K562 (cell line): ENCODE results near the gene CDCA4. TPM values are rescaled to one million over a fixed set of nuclear protein-coding genes. Genes with fewer than 3 reads are reported as not detected.
A peak's percentile ranks its signal among the peaks of the same experiment; 100 is the strongest.

Source experiments
- ATAC-seq: fragments of 200-7000 bp; cut with Tn5 transposase; 3 replicates; pipeline ENCODE4 v1.9.1; 2020; ENCODE audit warnings: moderate library complexity
- BruUV-seq: library from RNA; stranded (reverse); fragments of 400-500 nt; replicated peaks from 2 replicates; lab custom pipeline; 2021; lab: Mats Ljungman, UMichigan
- CTCF ChIA-PET: fragments of 300-600 bp; formaldehyde crosslinking; extraction: SDS; loops from one replicate; lab custom pipeline; 2021; ENCODE audit warnings: low intra/inter-chr PET ratio; lab: Yijun Ruan, JAX
- POLR2A ChIA-PET: fragments of 300-600, 350-650 bp; sonication (Branson Sonifier 250); formaldehyde crosslinking; extraction: SDS; loops from one replicate; lab custom pipeline; 2021; ENCODE audit warnings: antibody characterized with exemption, inconsistent platforms; lab: Yijun Ruan, JAX
- DNase-seq, 4 experiments: peaks; one replicate each; pipeline versions ENCODE4 v3.0.0 to v3.0.0-alpha.2; 2011 to 2018; ENCODE audit warnings: low spot score in 3 of 4, mixed read lengths in 3 of 4; ENCODE audit errors: extremely low read depth in 1 of 4
- FAIRE-seq: peaks from 2 replicates; lab custom pipeline; 2011; peaks lifted over from hg19 to GRCh38; lab: Jason Lieb, UNC
- H2AFZ ChIP-seq: 2 replicates; pipeline ENCODE4 v1.6.0; 2011; ENCODE audit warnings: low read depth, low read length, control low read depth, inconsistent platforms
- H3K27ac ChIP-seq: fragments of 200-600 bp; 3 replicates; pipeline ENCODE4 v1.8.0; 2011; ENCODE audit warnings: low read depth, mild to moderate bottlenecking, control low read depth, inconsistent platforms, low read length, moderate library complexity, mixed read lengths; ENCODE audit errors: extremely low read depth
- H3K27me3 ChIP-seq, 2 experiments: fragments of 300-600 bp in 1 of 2; 2 replicates in 1 of 2; 3 replicates in 1 of 2; pipeline versions ENCODE4 v1.6.0 to v1.8.0; 2011; ENCODE audit warnings: inconsistent platforms in 2 of 2, low read length in 2 of 2, mild to moderate bottlenecking in 1 of 2, mixed read lengths in 1 of 2, moderate library complexity in 1 of 2; ENCODE audit not compliant: control insufficient read depth in 2 of 2, insufficient read depth in 2 of 2
- H3K36me3 ChIP-seq: fragments of 300-600 bp; 3 replicates; pipeline ENCODE4 v1.8.0; 2011; ENCODE audit warnings: mild to moderate bottlenecking, low read length, inconsistent platforms; ENCODE audit not compliant: control insufficient read depth, insufficient read depth
- H3K4me1 ChIP-seq, 2 experiments: fragments of 200-600 bp in 1 of 2; replicated peaks in 1 of 2; 2 replicates in 1 of 2; 3 replicates in 1 of 2; pipeline versions ENCODE4 v1.5.1 to v1.8.0; 2011; ENCODE audit warnings: inconsistent platforms in 2 of 2, low read length in 2 of 2, mild to moderate bottlenecking in 1 of 2, mixed read lengths in 1 of 2, moderate library complexity in 1 of 2; ENCODE audit not compliant: control insufficient read depth in 2 of 2, insufficient read depth in 2 of 2
- H3K4me2 ChIP-seq: 2 replicates; pipeline ENCODE4 v1.6.1; 2011; ENCODE audit warnings: low read length, control low read depth, inconsistent platforms, mixed read lengths; ENCODE audit not compliant: insufficient read depth
- H3K4me3 ChIP-seq: fragments of 200-600 bp; sonication (generic), shearing (Covaris generic); 2 replicates; pipeline ENCODE4 v1.5.1; 2016; ENCODE audit warnings: control low read depth, inconsistent platforms
- H3K79me2 ChIP-seq: fragments of 200-600 bp; 3 replicates; pipeline ENCODE4 v1.8.0; 2011; ENCODE audit warnings: low read length, inconsistent platforms; ENCODE audit not compliant: control insufficient read depth, insufficient read depth
- H3K9ac ChIP-seq, 2 experiments: 2 replicates each; pipeline versions ENCODE4 v1.6.0 to v1.6.1; 2011; ENCODE audit warnings: low read depth in 2 of 2, low read length in 2 of 2, control low read depth in 1 of 2, inconsistent platforms in 1 of 2, mild to moderate bottlenecking in 1 of 2, mixed read lengths in 1 of 2; ENCODE audit not compliant: insufficient read depth in 1 of 2
- H3K9me1 ChIP-seq: one replicate; pipeline ENCODE4 v1.6.0; 2011; ENCODE audit warnings: inconsistent platforms, mild to moderate bottlenecking, low read length, moderate library complexity; ENCODE audit not compliant: control insufficient read depth, insufficient read depth
- H3K9me3 ChIP-seq: replicated peaks from 2 replicates; pipeline ENCODE4 v1.5.1; 2011; ENCODE audit warnings: low read depth, low read length, inconsistent platforms; ENCODE audit not compliant: control insufficient read depth, insufficient read depth
- H4K20me1 ChIP-seq: replicated peaks from 2 replicates; pipeline ENCODE4 v1.6.1; 2011; ENCODE audit warnings: low read length, inconsistent platforms, mixed read lengths; ENCODE audit not compliant: control insufficient read depth, insufficient read depth
- DLX4 ChIP-seq: fragments of 250-450 bp; sonication (Bioruptor Pico); IDR thresholded peaks from 2 replicates; pipeline ENCODE4 v1.6.1; 2021; ENCODE audit warnings: mild to moderate bottlenecking
- HOMEZ ChIP-seq: fragments of 250-450 bp; sonication (Bioruptor Pico); IDR thresholded peaks from 2 replicates; pipeline ENCODE4 v1.4.0; 2020; ENCODE audit warnings: mild to moderate bottlenecking, moderate library complexity
- MNT ChIP-seq, 2 experiments: fragments of 450-650 bp; conservative IDR thresholded peaks; 2 replicates each; pipeline ENCODE4 v1.6.1; 2017; ENCODE audit warnings: mild to moderate bottlenecking in 2 of 2, moderate library complexity in 2 of 2
- MYBL2 ChIP-seq, 2 experiments: fragments of 450-650 bp in 1 of 2; sonication (generic) in 1 of 2; formaldehyde crosslinking in 1 of 2; IDR thresholded peaks; 2 replicates each; pipeline versions ENCODE4 v1.6.1 to v1.8.1; 2017 to 2022; ENCODE audit warnings: borderline replicate concordance in 1 of 2, inconsistent platforms in 1 of 2, low read depth in 1 of 2, mild to moderate bottlenecking in 1 of 2, missing genetic modification reagents in 1 of 2, moderate library complexity in 1 of 2
- POLR3G ChIP-seq: IDR thresholded peaks from 2 replicates; pipeline ENCODE4 v1.6.1; 2011; ENCODE audit not compliant: insufficient read length, insufficient replicate concordance; ENCODE audit errors: extremely low read depth
- RAD51 ChIP-seq: fragments of 450-650 bp; IDR thresholded peaks from 2 replicates; pipeline ENCODE4 v1.7.1; 2016; ENCODE audit warnings: low read depth, mild to moderate bottlenecking, borderline replicate concordance
- RBBP5 ChIP-seq: fragments of 200-600 bp; sonication (generic); IDR thresholded peaks from 2 replicates; pipeline ENCODE4 v1.6.1; 2012; ENCODE audit warnings: borderline replicate concordance, mild to moderate bottlenecking, low read length, control low read depth, inconsistent platforms; ENCODE audit not compliant: insufficient read depth, poor library complexity, severe bottlenecking
- ZNF224 ChIP-seq: sonication (generic); formaldehyde crosslinking; IDR thresholded peaks from 2 replicates; pipeline ENCODE4 v1.8.0; 2022; ENCODE audit warnings: mild to moderate bottlenecking, missing genetic modification reagents
- ZNF24 ChIP-seq: fragments of 450-650 bp; IDR thresholded peaks from 2 replicates; pipeline ENCODE4 v1.6.1; 2016
- ZNF644 ChIP-seq: fragments of 200-800 bp; sonication (Bioruptor generic); IDR thresholded peaks from 2 replicates; pipeline ENCODE4 v1.6.1; 2016; ENCODE audit warnings: low read depth, missing genetic modification characterization, missing compliant biosample characterization
- WGBS: fragments of 100-300 bp; shearing (Covaris generic); methylation state at CpG from one replicate; pipeline ENCODE4 v1.1.6; 2016; ENCODE audit warnings: low coverage, mixed read lengths; ENCODE audit not compliant: insufficient coverage; ENCODE audit errors: missing lambda C conversion rate; 5-methylcytosine and 5-hydroxymethylcytosine counted together
- in situ Hi-C: fragments of 300-500 bp; cut with MboI; formaldehyde crosslinking; loops from 4 replicates; pipeline ENCODE4 v1.15.0; 2018; ENCODE audit warnings: inconsistent platforms, mixed read lengths
- intact Hi-C: fragments of 100-400 bp; cut with micrococcal nuclease; formaldehyde crosslinking; loops from 2 replicates; pipeline ENCODE4 v1.14.2; 2022
- polyA plus RNA-seq, 8 experiments: library from polyadenylated mRNA; depleted of rRNA in 4 of 8; stranded (reverse) in 5 of 8; unstranded in 3 of 8; fragments of >200 nt; fragmentation: Nextera tagmentation in 2 of 8; fragmentation: Illumina TruSeq in 1 of 8; extraction: Ambion mirVana in 2 of 8; extraction: Trizol in 1 of 8; gene quantifications; 2 replicates each; pipeline versions ENCODE4 v1.2.1 to v1.2.3, GENCODE V29; 2011 to 2014; ENCODE audit warnings: inconsistent platforms in 1 of 8, missing spikeins in 1 of 8
- total RNA-seq, 7 experiments: library from RNA; depleted of rRNA in 6 of 7; stranded (reverse); fragments of >200 nt in 6 of 7; fragmentation: Illumina TruSeq in 2 of 7; extraction: Trizol in 2 of 7; gene quantifications; 2 replicates each; pipeline versions ENCODE4 v1.2.1 to v1.2.3, GENCODE V29; 2011 to 2021; ENCODE audit warnings: low replicate concordance in 1 of 7

The CDCA4 gene
- total and polyA plus RNA-seq, 9 of the 15 experiments (the other 6 are each of a cell fraction or from before 2014, with no cell fraction given), result 6.6 to 44.2 (median 23.0) TPM

- TF ChIP-seq DLX4, result no peak
- no peak for TF ChIP-seq ZNF224
- TF ChIP-seq POLR3G, result no peak
- no peak for TF ChIP-seq MNT (conservative IDR thresholded peaks at IDR 0.05)
Observed at GRCh38 chr14:104999361-104999760, 21.5 kb downstream of the CDCA4 start (continued).

GRCh38 chr14:104998801-104999200 lies 22.1 kb downstream of the CDCA4 start:
- WGBS, result 58% methylated on average over 5 of the region's 5 CpGs

More at GRCh38 chr14:104998801-104999200, 22.1 kb downstream of the CDCA4 start:
- H3K4me3 ChIP-seq, result no peak overlapping the region
- H3K4me1 ChIP-seq, result peaks cover 0 to 7% of the 10 kb centered on the region in 2 experiments; a peak in 2 of 5 replicates
- H3K79me2 ChIP-seq, result no peaks in the 10 kb centered on the region
- no TSS peak for BruUV-seq
- in situ Hi-C loops (no loop called here), intact Hi-C loops (no loop called here)
- DNase-seq (no peak), ATAC-seq (no peak), FAIRE-seq (no peak)
- no peaks in the 10 kb centered on the region for H3K9me1 ChIP-seq
- TF ChIP-seq HOMEZ (CRISPR knock-in tag), result no peak
- TF ChIP-seq MYBL2 (IDR thresholded peaks at IDR 0.05; ENCODE audit: low read depth), result no peak
- no peak for TF ChIP-seq MYBL2 (CRISPR knock-in tag; IDR thresholded peaks at IDR 0.05; ENCODE audit: borderline replicate concordance)
- no peak for TF ChIP-seq RBBP5
- TF ChIP-seq ZNF24, result no peak
- no peak for TF ChIP-seq ZNF644
- TF ChIP-seq RAD51, result no peak
- H4K20me1 ChIP-seq, result no peaks in the 10 kb centered on the region
- no peak overlapping the region for H2AFZ ChIP-seq
- ChIA-PET POLR2A (interaction anchor here (0.6 to 2.2 kb wide), 4 partner anchors 8 to 39 kb away, joined by 3 to 7 read pairs (median 4); partner anchors contain the start of gene CDCA4), CTCF (no interaction called here)
- H3K36me3 ChIP-seq, result no peaks in the 10 kb centered on the region
- H3K27me3 ChIP-seq, result no peaks in the 10 kb centered on the region
- H3K27ac ChIP-seq, result no peak overlapping the region
- no peak overlapping the region for H3K4me2 ChIP-seq
- H3K9ac ChIP-seq, result 0 out of 4 replicates have a peak overlapping the region, but pooled peaks of 1 of the 2 experiments have one; percentile 45
- H3K9me3 ChIP-seq, result no peaks in the 10 kb centered on the region
